H1 (cell line): ENCODE results near the gene ARHGAP22.

Experiments used
- BACH1 ChIP-seq: IDR thresholded peaks from 2 replicates; pipeline ENCODE4 v1.6.1; 2012; ENCODE audit warnings: low read length, improper control_type of control experiment
- CEBPB ChIP-seq: IDR thresholded peaks from 2 replicates; pipeline ENCODE4 v1.6.1; 2012; ENCODE audit warnings: low read depth, low read length
- CREB1 ChIP-seq: IDR thresholded peaks from 2 replicates; pipeline ENCODE4 v1.6.1; 2012; ENCODE audit warnings: inconsistent platforms
- CTCF ChIP-seq, 3 experiments: IDR thresholded peaks; 1 replicate in 2 of 3; 2 replicates in 1 of 3; pipeline versions ENCODE4 v1.5.1 to v1.6.1; 2011; ENCODE audit warnings: low read length in 3 of 3, mild to moderate bottlenecking in 3 of 3, inconsistent platforms in 2 of 3, low read depth in 1 of 3, moderate library complexity in 1 of 3; ENCODE audit not compliant: insufficient read depth in 1 of 3; ENCODE audit errors: control extremely low read depth in 1 of 3
- EZH2 ChIP-seq: fragments of 200-600 bp; sonication (generic); IDR thresholded peaks from 2 replicates; pipeline ENCODE4 v1.7.1; 2012; ENCODE audit warnings: low read depth, mild to moderate bottlenecking, moderate library complexity, low read length, inconsistent platforms; ENCODE audit not compliant: severe bottlenecking
- KDM1A ChIP-seq: fragments of 200-600, 300-600 bp; sonication (generic); IDR thresholded peaks from 2 replicates; pipeline ENCODE4 v1.7.1; 2016; ENCODE audit warnings: mild to moderate bottlenecking, low read length, borderline replicate concordance
- MAFK ChIP-seq: IDR thresholded peaks from 2 replicates; pipeline ENCODE4 v1.6.1; 2012; ENCODE audit warnings: low read depth, mild to moderate bottlenecking, improper control_type of control experiment, low read length
- MAX ChIP-seq: IDR thresholded peaks from 2 replicates; pipeline ENCODE4 v1.6.1; 2012; ENCODE audit warnings: inconsistent platforms
- POLR2AphosphoS5 ChIP-seq: IDR thresholded peaks from 2 replicates; pipeline ENCODE4 v1.6.1; 2011; ENCODE audit warnings: low read depth, low read length
- SRF ChIP-seq: IDR thresholded peaks from 2 replicates; pipeline ENCODE4 v1.6.1; 2011; ENCODE audit warnings: mild to moderate bottlenecking, low read depth, low read length, moderate library complexity
- TAF1 ChIP-seq: IDR thresholded peaks from 2 replicates; pipeline ENCODE4 v1.6.1; 2011; ENCODE audit warnings: mild to moderate bottlenecking, low read depth, low read length
- TF ChIP-seq, protein P1 (sequence below): IDR thresholded peaks from 2 replicates; pipeline ENCODE4 v1.6.1; 2011; ENCODE audit warnings: low read depth, mild to moderate bottlenecking, low read length; ENCODE audit not compliant: insufficient read depth

DNA sequence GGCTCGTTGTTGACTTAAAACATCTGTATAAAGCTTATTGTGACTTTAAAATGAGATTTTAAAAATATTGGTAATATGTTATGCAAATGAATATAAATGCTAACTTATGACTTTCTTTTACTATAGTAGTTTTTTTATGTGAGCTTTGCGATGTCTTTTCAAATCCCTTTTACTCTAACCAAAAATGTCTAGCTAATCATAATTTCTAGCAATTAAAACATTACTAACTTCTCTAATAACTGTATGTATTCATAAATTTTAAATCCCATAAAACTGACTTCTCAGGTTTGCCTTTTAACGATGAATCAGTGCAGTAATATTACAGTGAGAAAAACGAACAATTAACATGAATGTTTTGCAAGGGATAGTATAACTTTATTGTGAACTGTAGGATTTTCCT is 185.2 kb downstream of the ARHGAP22 start:
- TF ChIP-seq, protein P1, sequence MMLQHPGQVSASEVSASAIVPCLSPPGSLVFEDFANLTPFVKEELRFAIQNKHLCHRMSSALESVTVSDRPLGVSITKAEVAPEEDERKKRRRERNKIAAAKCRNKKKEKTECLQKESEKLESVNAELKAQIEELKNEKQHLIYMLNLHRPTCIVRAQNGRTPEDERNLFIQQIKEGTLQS: no peak
- TF ChIP-seq CTCF (IDR thresholded peaks at IDR 0.05; ENCODE audit: control extremely low read depth in 1 of 3, insufficient read depth in 1 of 3, low read depth in 1 of 3, low read length in 3 of 3): no peak
- no peak for TF ChIP-seq MAFK
- no peak for TF ChIP-seq BACH1
- TF ChIP-seq CREB1: no peak
- TF ChIP-seq CEBPB: no peak
- TF ChIP-seq MAX: no peak
- no peak for TF ChIP-seq EZH2
- TF ChIP-seq KDM1A: no peak
- no peak for TF ChIP-seq POLR2AphosphoS5
- no peak for TF ChIP-seq TAF1
- no peak for TF ChIP-seq SRF
